ENCODE results near the gene PRKCA. TPM values are rescaled to one million over a fixed set of nuclear protein-coding genes. Genes with fewer than 3 reads are reported as not detected.

Gene PRKCA
- total RNA-seq, 1 experiment from 2014 or later: 21.8 TPM

- DNase-seq (ENCODE audit: low read depth): no peak
Measured at GRCh38 chr17:66413559-66414520, 111.4 kb downstream of the PRKCA start.

GRCh38 chr17:66414561-66415175 lies 112.3 kb downstream of the PRKCA start:
- no peak for DNase-seq (ENCODE audit: low read depth)

- DNase-seq (ENCODE audit: low read depth): no peak
Measured at GRCh38 chr17:66415366-66416206, 113.2 kb downstream of the PRKCA start.

- no peak for DNase-seq (ENCODE audit: low read depth)
Measured at GRCh38 chr17:66416207-66416940, 114.0 kb downstream of the PRKCA start.

GRCh38 chr17:66417300-66417719 lies 114.9 kb downstream of the PRKCA start:
- no peak for DNase-seq (ENCODE audit: low read depth)

- DNase-seq (ENCODE audit: low read depth): no peak
Measured at GRCh38 chr17:66420961-66421371, 118.6 kb downstream of the PRKCA start.

- DNase-seq (ENCODE audit: low read depth): no peak
Measured at GRCh38 chr17:66422186-66422585, 119.8 kb downstream of the PRKCA start.

- no peak for DNase-seq (ENCODE audit: low read depth)
Measured at GRCh38 chr17:66423056-66423955, 120.9 kb downstream of the PRKCA start.

- peak; percentile 21 for DNase-seq (ENCODE audit: low read depth)
Measured at GRCh38 chr17:66425756-66426396, 123.5 kb downstream of the PRKCA start.

GRCh38 chr17:66426397-66427033 lies 124.1 kb downstream of the PRKCA start:
- no peak for DNase-seq (ENCODE audit: low read depth)

- DNase-seq (ENCODE audit: low read depth): no peak
Measured at GRCh38 chr17:66427134-66427533, 124.7 kb downstream of the PRKCA start.

- no peak for DNase-seq (ENCODE audit: low read depth)
Measured at GRCh38 chr17:66429680-66430079, 127.3 kb downstream of the PRKCA start.

GRCh38 chr17:66430846-66431795 lies 128.7 kb downstream of the PRKCA start:
- no peak for DNase-seq (ENCODE audit: low read depth)

- peak; percentile 44 for DNase-seq (ENCODE audit: low read depth)
Measured at GRCh38 chr17:66431910-66432309, 129.5 kb downstream of the PRKCA start.

- no peak for DNase-seq (ENCODE audit: low read depth)
Measured at GRCh38 chr17:66432411-66432957, 130.1 kb downstream of the PRKCA start.

GRCh38 chr17:66432996-66433551 lies 130.7 kb downstream of the PRKCA start:
- no peak for DNase-seq (ENCODE audit: low read depth)

- DNase-seq (ENCODE audit: low read depth): no peak
Measured at GRCh38 chr17:66435182-66435581, 132.8 kb downstream of the PRKCA start.
